ENCODE measurements around the gene PQBP1. TPM values are rescaled to one million over a fixed set of nuclear protein-coding genes. Genes with fewer than 3 reads are reported as not detected.

The PQBP1 gene
- total RNA-seq, 1 donor from 2014 or later: 55.0 TPM

- Histone ChIP-seq H3K4me1 (peaks cover 4% of the 10 kb centered on the region), H3K9me3 (no peaks in the 10 kb centered on the region), H3K36me3 (peaks cover 29% of the 10 kb centered on the region), H3K27me3 (ENCODE audit: low read depth) (no peaks in the 10 kb centered on the region), H3K4me3 (peak overlapping the region; percentile 70), H3K27ac (peak overlapping the region; percentile 81)
- TF ChIP-seq CTCF (IDR thresholded peaks at IDR 0.05): no peak
- ATAC-seq (peak; percentile 16 to 54), DNase-seq (no peak)
- intact Hi-C loops (cut with DNase I): no loop called here
These were observed 13.2 kb downstream of the PQBP1 start for GRCh38 chrX:48910926-48911411.

DNA sequence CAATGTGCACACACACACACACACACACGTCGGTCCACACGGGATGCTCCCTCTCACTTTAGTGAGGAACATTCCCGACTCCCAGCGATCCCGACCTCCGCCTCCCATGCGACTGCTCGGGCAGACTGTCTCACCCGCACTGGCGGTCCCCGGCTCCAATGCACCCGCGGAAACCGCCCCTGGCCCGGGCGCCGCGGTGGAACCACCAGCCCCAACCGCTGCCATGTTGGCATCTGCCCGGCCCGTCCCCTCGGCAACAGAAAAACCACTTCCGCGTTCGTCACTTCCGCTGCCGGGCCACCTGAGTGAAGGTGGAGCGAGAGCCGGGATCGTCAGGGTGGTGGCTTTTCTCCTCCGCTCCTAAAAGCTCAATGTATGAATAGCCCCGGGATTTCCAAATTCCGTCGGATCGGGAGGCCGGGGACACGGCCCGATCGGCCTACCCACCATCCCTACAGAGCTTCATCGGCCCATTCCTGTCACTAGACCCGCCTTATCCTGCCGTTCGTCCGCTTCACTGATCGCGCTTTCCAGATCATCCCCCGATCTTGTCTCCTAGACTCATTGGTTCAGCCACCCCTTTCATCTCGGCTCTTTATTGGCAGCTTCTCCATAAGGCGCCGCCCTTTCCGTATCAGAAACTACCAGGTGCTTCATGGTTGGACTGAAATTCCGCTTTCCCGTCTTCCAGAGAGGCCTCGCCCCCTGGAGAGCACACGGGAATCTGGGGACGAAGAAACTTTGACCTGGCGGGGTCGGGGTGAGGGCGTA is 13.9 kb downstream of the PQBP1 start, which contains the start of gene SLC35A2:
Gene SLC35A2 (minus strand): TSS at position 235 of the 771 bp plus-strand sequence. CDS start 10 bp downstream, at position 225.
- Histone ChIP-seq H3K9me3 (no peaks in the 10 kb centered on the region), H3K36me3 (peaks cover 24% of the 10 kb centered on the region), H3K27me3 (ENCODE audit: low read depth) (no peaks in the 10 kb centered on the region), H3K4me1 (peaks cover 4% of the 10 kb centered on the region), H3K27ac (peak within 1 kb of the TSS; percentile 81), H3K4me3 (peak within 1 kb of the TSS; percentile 70)
- peak; percentile 92 to 94 for ATAC-seq
- intact Hi-C loops (cut with DNase I): no loop called here
- no peak for TF ChIP-seq CTCF (IDR thresholded peaks at IDR 0.05)
- peak; percentile 89 for DNase-seq

- no peak for TF ChIP-seq CTCF (IDR thresholded peaks at IDR 0.05)
- H3K4me1 ChIP-seq: peaks cover 4% of the 10 kb centered on the region
- no peak overlapping the region for H3K27ac ChIP-seq
- H3K9me3 ChIP-seq: no peaks in the 10 kb centered on the region
- no peak overlapping the region for H3K4me3 ChIP-seq
- H3K27me3 ChIP-seq (ENCODE audit: low read depth): no peaks in the 10 kb centered on the region
- no peak for DNase-seq
- H3K36me3 ChIP-seq: peaks cover 21% of the 10 kb centered on the region
- intact Hi-C loops (cut with DNase I): no loop called here
- ATAC-seq: no peak
These were observed 16.1 kb downstream of the PQBP1 start for GRCh38 chrX:48913605-48914366.

DNA sequence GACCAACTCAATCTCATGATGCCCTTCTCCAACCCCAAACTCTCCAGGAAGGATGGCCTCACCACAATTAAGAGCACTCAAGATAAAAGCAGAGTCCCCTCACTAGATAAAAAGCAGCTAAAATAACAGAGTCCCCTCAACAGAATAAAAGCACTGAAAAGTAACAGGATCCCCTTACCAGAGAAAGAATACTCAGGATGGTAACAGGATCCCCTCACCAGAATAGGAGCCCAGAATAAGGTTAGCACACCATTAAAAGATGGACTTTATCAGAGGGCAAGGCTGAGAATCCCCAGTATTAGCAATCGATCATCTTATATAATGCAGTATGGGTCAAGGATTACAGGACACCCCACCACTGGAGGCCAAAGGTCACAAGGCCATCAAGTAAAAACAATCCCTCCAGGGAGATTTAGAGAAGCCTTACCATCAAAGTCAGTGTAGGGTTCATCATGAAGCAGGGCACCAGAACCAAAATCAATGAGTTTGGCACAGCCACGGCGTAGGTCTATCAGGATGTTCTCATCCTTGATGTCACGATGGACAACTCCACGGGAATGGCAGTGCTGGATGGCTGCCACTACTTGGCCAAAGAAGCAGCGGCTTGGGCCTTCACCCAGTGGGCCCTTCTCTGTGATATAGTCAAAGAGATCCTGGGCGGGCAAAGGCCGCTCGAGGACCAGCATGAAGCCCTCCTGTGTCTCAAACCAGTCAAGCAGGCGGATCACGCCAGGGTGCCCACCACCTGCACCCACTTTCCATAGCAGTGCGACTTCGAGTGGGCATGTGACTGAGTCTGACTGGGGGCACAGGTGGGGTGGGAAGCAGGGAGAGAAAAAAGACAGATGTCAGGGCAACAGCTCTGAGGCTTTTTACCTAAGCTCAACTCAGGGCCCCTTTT is 17.1 kb downstream of the PQBP1 start:
- peaks cover 21% of the 10 kb centered on the region for H3K36me3 ChIP-seq

More for the DNA sequence above, 17.1 kb downstream of the PQBP1 start:
- Histone ChIP-seq H3K27me3 (ENCODE audit: low read depth) (no peaks in the 10 kb centered on the region), H3K4me3 (no peak overlapping the region), H3K4me1 (peaks cover 4% of the 10 kb centered on the region), H3K27ac (no peak overlapping the region), H3K9me3 (no peaks in the 10 kb centered on the region)
- no peak for TF ChIP-seq CTCF (IDR thresholded peaks at IDR 0.05)
- intact Hi-C loops (cut with DNase I): no loop called here
- DNase-seq: no peak
- no peak for ATAC-seq
